Activated CD8-positive, alpha-beta memory T cell treated with anti-CD3 and anti-CD28 coated beads, Interleukin-2, amount 10 ng/mL, durations not matched to agents 7 days and 5 days (primary cell): ENCODE measurements around the gene INA. TPM values are rescaled to one million over a fixed set of nuclear protein-coding genes. Genes with fewer than 3 reads are reported as not detected.
"Not testable (repeated sequence)": the region's sequence is repeated elsewhere in the genome, so short reads cannot be mapped to it uniquely, and the experiment has no call there.

Experiments used
- ATAC-seq: fragments of 150-1000 bp; cut with Tn5 transposase; one replicate; pipeline ENCODE4 v1.10.0; 2021; ENCODE audit warnings: moderate library complexity
- CTCF ChIA-PET: fragments of 350-600 bp; sonication (Branson Sonifier 250); formaldehyde crosslinking; loops from one replicate; lab custom pipeline; 2021; ENCODE audit warnings: antibody characterized with exemption; lab: Charles Lee
- DNase-seq: peaks from one replicate; pipeline ENCODE4 v3.0.0-alpha.2; 2020
- H3K27ac Mint-ChIP-seq: one replicate; pipeline ENCODE4 v1.8.0; 2021; ENCODE audit warnings: mild to moderate bottlenecking, mixed read lengths
- H3K27me3 Mint-ChIP-seq: one replicate; pipeline ENCODE4 v1.8.0; 2021; ENCODE audit warnings: mixed read lengths
- H3K36me3 Mint-ChIP-seq: one replicate; pipeline ENCODE4 v1.8.0; 2021; ENCODE audit warnings: mild to moderate bottlenecking, mixed read lengths
- H3K4me1 Mint-ChIP-seq: one replicate; pipeline ENCODE4 v1.8.0; 2021; ENCODE audit warnings: mixed read lengths
- H3K4me3 Mint-ChIP-seq: one replicate; pipeline ENCODE4 v1.8.0; 2021; ENCODE audit warnings: mild to moderate bottlenecking, moderate library complexity, mixed read lengths
- H3K9me3 Mint-ChIP-seq: one replicate; pipeline ENCODE4 v1.8.0; 2022; ENCODE audit warnings: low read depth, mixed read lengths
- total RNA-seq, 2 experiments: library from RNA; stranded (reverse); gene quantifications; one replicate each; pipeline ENCODE4 v1.2.3, GENCODE V29; 2021

INA gene
- total RNA-seq, 2 experiments from 2014 or later: 0.09 to 0.70 TPM

GRCh38 chr10:103254113-103254512, 22.8 kb upstream of the INA start:
- peaks cover 3% of the 10 kb centered on the region for H3K9me3 Mint-ChIP-seq
- peaks cover 4% of the 10 kb centered on the region for H3K36me3 Mint-ChIP-seq
- ATAC-seq: no peak
- CTCF ChIA-PET: no interaction called here
- no peak overlapping the region for H3K27ac Mint-ChIP-seq
- H3K4me3 Mint-ChIP-seq: no peak overlapping the region
- H3K27me3 Mint-ChIP-seq: peaks cover 2% of the 10 kb centered on the region
- no peak for DNase-seq
- peaks cover 9% of the 10 kb centered on the region for H3K4me1 Mint-ChIP-seq

- ATAC-seq (peak; percentile 69), DNase-seq (peak; percentile 43)
- H3K36me3 Mint-ChIP-seq: peaks cover 4% of the 10 kb centered on the region
- peaks cover 2% of the 10 kb centered on the region for H3K27me3 Mint-ChIP-seq
- CTCF ChIA-PET: no interaction called here
- H3K9me3 Mint-ChIP-seq: peaks cover 3% of the 10 kb centered on the region
- H3K27ac Mint-ChIP-seq: no peak overlapping the region
- no peak overlapping the region for H3K4me3 Mint-ChIP-seq
- peaks cover 9% of the 10 kb centered on the region for H3K4me1 Mint-ChIP-seq
Observed at GRCh38 chr10:103254538-103255325, 22.2 kb upstream of the INA start.

GRCh38 chr10:103256613-103257012, 20.3 kb upstream of the INA start:
- CTCF ChIA-PET: interaction anchor here (0.9 kb wide), 1 partner anchor 12 kb away, joined by 3 read pairs; no protein-coding TSS in a partner anchor
- H3K27ac Mint-ChIP-seq: no peak overlapping the region
- no peak for ATAC-seq

GRCh38 chr10:103257812-103258211, 19.1 kb upstream of the INA start:
- no peak overlapping the region for H3K27ac Mint-ChIP-seq
- peaks cover 2% of the 10 kb centered on the region for H3K27me3 Mint-ChIP-seq
- H3K4me3 Mint-ChIP-seq: no peak overlapping the region
- peaks cover 9% of the 10 kb centered on the region for H3K4me1 Mint-ChIP-seq
- ATAC-seq (no peak), DNase-seq (no peak)
- H3K36me3 Mint-ChIP-seq: no peaks in the 10 kb centered on the region
- CTCF ChIA-PET: no interaction called here
- H3K9me3 Mint-ChIP-seq: peaks cover 2% of the 10 kb centered on the region

More at GRCh38 chr10:103256613-103257012, 20.3 kb upstream of the INA start:
- Mint-ChIP-seq H3K4me3 (no peak overlapping the region), H3K9me3 (peaks cover 2% of the 10 kb centered on the region), H3K36me3 (no peaks in the 10 kb centered on the region), H3K27me3 (peaks cover 2% of the 10 kb centered on the region), H3K4me1 (peaks cover 9% of the 10 kb centered on the region)
- no peak for DNase-seq

- CTCF ChIA-PET: not testable (repeated sequence)
Observed at GRCh38 chr10:103258928-103259327, 18.0 kb upstream of the INA start.

GRCh38 chr10:103259989-103260388, 16.9 kb upstream of the INA start:
- Mint-ChIP-seq H3K36me3 (no peaks in the 10 kb centered on the region), H3K9me3 (peaks cover 2% of the 10 kb centered on the region), H3K4me3 (no peak overlapping the region), H3K27ac (no peak overlapping the region), H3K4me1 (peaks cover 8% of the 10 kb centered on the region), H3K27me3 (peaks cover 10% of the 10 kb centered on the region)
- DNase-seq (no peak), ATAC-seq (no peak)
- CTCF ChIA-PET: no interaction called here

More at GRCh38 chr10:103258928-103259327, 18.0 kb upstream of the INA start:
- H3K36me3 Mint-ChIP-seq, H3K27ac Mint-ChIP-seq, H3K27me3 Mint-ChIP-seq, ATAC-seq, H3K9me3 Mint-ChIP-seq, DNase-seq, H3K4me3 Mint-ChIP-seq: not testable (repeated sequence)
- peaks cover 10% of the 10 kb centered on the region for H3K4me1 Mint-ChIP-seq

- ATAC-seq (no peak), DNase-seq (no peak)
- peaks cover 2% of the 10 kb centered on the region for H3K9me3 Mint-ChIP-seq
- no peak overlapping the region for H3K4me3 Mint-ChIP-seq
- peaks cover 2% of the 10 kb centered on the region for H3K4me1 Mint-ChIP-seq
- CTCF ChIA-PET: no interaction called here
- no peaks in the 10 kb centered on the region for H3K36me3 Mint-ChIP-seq
- H3K27ac Mint-ChIP-seq: no peak overlapping the region
- H3K27me3 Mint-ChIP-seq: peaks cover 25% of the 10 kb centered on the region
Observed at GRCh38 chr10:103262229-103262628, 14.7 kb upstream of the INA start.

- no peak overlapping the region for H3K4me3 Mint-ChIP-seq
- peaks cover 2% of the 10 kb centered on the region for H3K4me1 Mint-ChIP-seq
- H3K27me3 Mint-ChIP-seq: peaks cover 34% of the 10 kb centered on the region
- DNase-seq: peak; percentile 65
- CTCF ChIA-PET: interaction anchor here (1.2 kb wide), 1 partner anchor 21 kb away, joined by 3 read pairs; no protein-coding TSS in a partner anchor
- no peak overlapping the region for H3K27ac Mint-ChIP-seq
- no peak for ATAC-seq
- no peaks in the 10 kb centered on the region for H3K9me3 Mint-ChIP-seq
- H3K36me3 Mint-ChIP-seq: no peaks in the 10 kb centered on the region
Observed at GRCh38 chr10:103265717-103266329, 11.1 kb upstream of the INA start.

GRCh38 chr10:103273041-103273441, 3.9 kb upstream of the INA start:
- H3K27me3 Mint-ChIP-seq: peaks cover 46% of the 10 kb centered on the region
- no peak for ATAC-seq

GRCh38 chr10:103276251-103276895, 565 bp upstream of the INA start:
- ATAC-seq: peak; percentile 23

More at GRCh38 chr10:103273041-103273441, 3.9 kb upstream of the INA start:
- H3K4me1 Mint-ChIP-seq: peaks cover 12% of the 10 kb centered on the region
- no peaks in the 10 kb centered on the region for H3K9me3 Mint-ChIP-seq
- H3K27ac Mint-ChIP-seq: no peak overlapping the region
- no peaks in the 10 kb centered on the region for H3K36me3 Mint-ChIP-seq
- H3K4me3 Mint-ChIP-seq: no peak overlapping the region
- CTCF ChIA-PET: no interaction called here
- DNase-seq: no peak

GRCh38 chr10:103277713-103278536, 987 bp downstream of the INA start:
- Mint-ChIP-seq H3K4me1 (peaks cover 15% of the 10 kb centered on the region), H3K4me3 (no peak overlapping the region), H3K36me3 (peaks cover 1% of the 10 kb centered on the region), H3K27me3 (peaks cover 73% of the 10 kb centered on the region), H3K27ac (no peak overlapping the region), H3K9me3 (no peaks in the 10 kb centered on the region)
- ATAC-seq (no peak), DNase-seq (no peak)
- CTCF ChIA-PET: interaction anchor here (1.1 to 2.1 kb wide), 2 partner anchors 34 to 360 kb away, joined by 6 to 8 read pairs; partner anchors contain the start of gene CNNM2

More at GRCh38 chr10:103276251-103276895, 565 bp upstream of the INA start:
- Mint-ChIP-seq H3K4me3 (peak overlapping the region; percentile 45), H3K27me3 (peaks cover 70% of the 10 kb centered on the region), H3K9me3 (no peaks in the 10 kb centered on the region), H3K27ac (no peak overlapping the region), H3K36me3 (peaks cover 1% of the 10 kb centered on the region), H3K4me1 (peaks cover 15% of the 10 kb centered on the region)
- DNase-seq: no peak
- CTCF ChIA-PET: interaction anchor here (1.0 kb wide), 1 partner anchor 122 kb away, joined by 4 read pairs; no protein-coding TSS in a partner anchor

GRCh38 chr10:103278537-103278823, 1.5 kb downstream of the INA start:
- no peak overlapping the region for H3K27ac Mint-ChIP-seq
- peaks cover 15% of the 10 kb centered on the region for H3K4me1 Mint-ChIP-seq
- DNase-seq (no peak), ATAC-seq (no peak)
- CTCF ChIA-PET: interaction anchor here (2.1 kb wide), 1 partner anchor 35 kb away, joined by 8 read pairs; no protein-coding TSS in a partner anchor
- peaks cover 78% of the 10 kb centered on the region for H3K27me3 Mint-ChIP-seq
- H3K36me3 Mint-ChIP-seq: peaks cover 1% of the 10 kb centered on the region
- no peaks in the 10 kb centered on the region for H3K9me3 Mint-ChIP-seq
- peak overlapping the region; percentile 44 for H3K4me3 Mint-ChIP-seq
